Upper lobe of right lung (tissue), 1 donor: Measurements from ENCODE around the gene VSTM2B. TPM values are rescaled to one million over a fixed set of nuclear protein-coding genes. Genes with fewer than 3 reads are reported as not detected.

ENCODE experiments used
- ATAC-seq: fragments of 200-7000 bp; cut with Tn5 transposase; one replicate; pipeline ENCODE4 v1.9.1; 2020; ENCODE audit warnings: mild to moderate bottlenecking, moderate library complexity
- DNase-seq: peaks from one replicate; pipeline ENCODE4 v3.0.0-alpha.2; 2020
- H3K27ac ChIP-seq: fragments of 200-600 bp; one replicate; pipeline ENCODE4 v1.8.0; 2022
- H3K27me3 ChIP-seq: fragments of 200-600 bp; one replicate; pipeline ENCODE4 v1.8.0; 2022; ENCODE audit warnings: mild to moderate bottlenecking
- H3K36me3 ChIP-seq: fragments of 200-600 bp; one replicate; pipeline ENCODE4 v1.8.0; 2022
- H3K4me1 ChIP-seq: fragments of 200-600 bp; one replicate; pipeline ENCODE4 v1.8.0; 2022
- H3K4me3 ChIP-seq: fragments of 200-600 bp; one replicate; pipeline ENCODE4 v1.8.0; 2022; ENCODE audit warnings: mild to moderate bottlenecking
- H3K9me3 ChIP-seq: fragments of 200-600 bp; one replicate; pipeline ENCODE4 v1.8.0; 2022
- intact Hi-C: fragments of 100-400 bp; cut with DNase I; formaldehyde crosslinking; loops from one replicate; pipeline ENCODE4 v1.11.0; 2022
- total RNA-seq: library from RNA; stranded (reverse); fragmentation: NEBNext Ultra II Directional; extraction: Animal tissue kit (Norgen Biotek cat#: 25700); gene quantifications from one replicate; pipeline ENCODE4 v1.2.1, GENCODE V29; 2021
- TF ChIP-seq, protein P1 (sequence below): fragments of 200-600 bp; IDR thresholded peaks from one replicate; pipeline ENCODE4 v1.8.0; 2022; ENCODE audit warnings: antibody characterized with exemption
- donor health status: DM: no; HTN: yes; CAD: no; lungs with severe emphysema.

VSTM2B gene
- total RNA-seq, 1 donor from 2014 or later, result not detected

DNA sequence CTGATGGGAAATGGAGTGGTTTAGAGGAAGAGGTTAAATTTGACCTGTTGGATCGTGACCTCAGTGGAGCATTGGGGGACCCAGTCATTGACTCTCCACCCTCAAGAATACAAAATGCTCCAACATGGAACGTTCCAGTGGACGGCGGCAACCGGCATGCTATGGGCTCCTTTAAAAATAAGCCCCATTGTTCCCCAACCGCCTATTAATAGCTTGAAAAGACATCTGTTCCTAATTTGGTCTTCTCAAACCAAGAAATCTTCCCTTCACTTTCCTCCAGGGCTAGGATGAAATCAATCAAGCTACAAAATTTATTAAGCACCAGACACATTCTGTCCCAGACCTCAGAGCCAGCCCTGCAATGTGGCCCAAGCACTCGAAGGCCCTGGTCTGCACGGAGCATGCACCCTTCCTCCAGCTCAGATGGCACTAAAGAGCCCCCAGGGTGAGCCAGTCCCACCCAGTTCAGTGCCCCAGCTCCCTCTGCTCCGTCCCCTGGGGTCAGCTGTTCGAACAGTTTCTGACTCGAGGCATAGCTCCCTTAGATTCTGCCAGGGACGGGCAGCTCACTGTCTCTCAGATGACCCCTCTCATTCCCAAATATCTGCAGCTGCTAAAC is 22.5 kb upstream of the VSTM2B start:
- no peak for ATAC-seq
- Histone ChIP-seq H3K4me1 (no peaks in the 10 kb centered on the region), H3K9me3 (no peaks in the 10 kb centered on the region), H3K4me3 (no peak overlapping the region), H3K27me3 (peaks cover 3% of the 10 kb centered on the region), H3K36me3 (no peaks in the 10 kb centered on the region), H3K27ac (no peak overlapping the region)
- TF ChIP-seq, protein P1, sequence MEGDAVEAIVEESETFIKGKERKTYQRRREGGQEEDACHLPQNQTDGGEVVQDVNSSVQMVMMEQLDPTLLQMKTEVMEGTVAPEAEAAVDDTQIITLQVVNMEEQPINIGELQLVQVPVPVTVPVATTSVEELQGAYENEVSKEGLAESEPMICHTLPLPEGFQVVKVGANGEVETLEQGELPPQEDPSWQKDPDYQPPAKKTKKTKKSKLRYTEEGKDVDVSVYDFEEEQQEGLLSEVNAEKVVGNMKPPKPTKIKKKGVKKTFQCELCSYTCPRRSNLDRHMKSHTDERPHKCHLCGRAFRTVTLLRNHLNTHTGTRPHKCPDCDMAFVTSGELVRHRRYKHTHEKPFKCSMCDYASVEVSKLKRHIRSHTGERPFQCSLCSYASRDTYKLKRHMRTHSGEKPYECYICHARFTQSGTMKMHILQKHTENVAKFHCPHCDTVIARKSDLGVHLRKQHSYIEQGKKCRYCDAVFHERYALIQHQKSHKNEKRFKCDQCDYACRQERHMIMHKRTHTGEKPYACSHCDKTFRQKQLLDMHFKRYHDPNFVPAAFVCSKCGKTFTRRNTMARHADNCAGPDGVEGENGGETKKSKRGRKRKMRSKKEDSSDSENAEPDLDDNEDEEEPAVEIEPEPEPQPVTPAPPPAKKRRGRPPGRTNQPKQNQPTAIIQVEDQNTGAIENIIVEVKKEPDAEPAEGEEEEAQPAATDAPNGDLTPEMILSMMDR, result no peak
- DNase-seq, result no peak
- intact Hi-C loops, result no loop called here

DNA sequence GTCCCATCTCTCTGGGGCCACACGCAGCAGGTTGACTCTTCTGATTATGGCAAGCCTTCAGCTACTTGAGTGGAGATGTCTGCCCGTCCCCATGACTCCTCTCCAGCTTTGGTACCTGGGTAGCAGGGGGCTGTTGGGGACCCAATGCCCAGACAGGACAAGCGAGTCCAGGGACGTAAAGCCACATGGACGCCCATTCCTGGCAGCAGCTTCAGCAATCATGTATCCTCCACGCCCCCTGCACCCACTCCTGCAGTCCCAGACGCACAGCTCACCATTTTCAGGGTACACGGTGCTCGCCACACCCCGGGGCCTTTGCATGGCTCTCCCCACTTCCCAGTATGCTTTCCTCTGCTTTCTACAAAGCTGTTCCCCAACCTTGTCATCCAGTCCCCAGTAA is 22.0 kb upstream of the VSTM2B start:
- Histone ChIP-seq H3K36me3 (no peaks in the 10 kb centered on the region), H3K27ac (no peak overlapping the region), H3K9me3 (no peaks in the 10 kb centered on the region), H3K4me3 (no peak overlapping the region), H3K4me1 (no peaks in the 10 kb centered on the region), H3K27me3 (no peaks in the 10 kb centered on the region)
- TF ChIP-seq, protein P1, result no peak
- ATAC-seq (no peak), DNase-seq (no peak)
- intact Hi-C loops, result no loop called here

DNA sequence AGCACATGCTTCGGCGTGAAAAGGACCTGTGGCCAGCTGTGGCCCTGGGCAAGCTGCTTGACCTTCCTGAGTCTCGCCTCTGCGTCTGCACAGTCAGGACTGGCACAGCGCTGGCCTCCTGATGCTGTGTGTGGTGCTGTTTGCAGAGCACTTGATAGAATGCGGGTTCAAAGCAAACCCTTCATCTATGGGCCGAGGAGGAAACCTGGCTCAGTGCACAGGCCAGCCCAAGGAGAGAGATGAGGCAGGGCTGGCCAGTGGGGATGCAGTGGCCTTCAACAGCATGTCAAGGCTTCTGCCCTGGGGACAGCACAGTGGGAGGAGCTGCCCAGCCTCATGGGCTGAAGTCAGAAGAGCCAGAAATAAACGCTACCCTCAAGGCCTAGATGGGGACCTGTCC is 21.3 kb upstream of the VSTM2B start:
- Histone ChIP-seq H3K4me3 (no peak overlapping the region), H3K9me3 (no peaks in the 10 kb centered on the region), H3K27ac (no peak overlapping the region), H3K27me3 (no peaks in the 10 kb centered on the region), H3K36me3 (no peaks in the 10 kb centered on the region), H3K4me1 (no peaks in the 10 kb centered on the region)
- ATAC-seq (no peak), DNase-seq (no peak)
- TF ChIP-seq, protein P1, result no peak
- intact Hi-C loops, result no loop called here

DNA sequence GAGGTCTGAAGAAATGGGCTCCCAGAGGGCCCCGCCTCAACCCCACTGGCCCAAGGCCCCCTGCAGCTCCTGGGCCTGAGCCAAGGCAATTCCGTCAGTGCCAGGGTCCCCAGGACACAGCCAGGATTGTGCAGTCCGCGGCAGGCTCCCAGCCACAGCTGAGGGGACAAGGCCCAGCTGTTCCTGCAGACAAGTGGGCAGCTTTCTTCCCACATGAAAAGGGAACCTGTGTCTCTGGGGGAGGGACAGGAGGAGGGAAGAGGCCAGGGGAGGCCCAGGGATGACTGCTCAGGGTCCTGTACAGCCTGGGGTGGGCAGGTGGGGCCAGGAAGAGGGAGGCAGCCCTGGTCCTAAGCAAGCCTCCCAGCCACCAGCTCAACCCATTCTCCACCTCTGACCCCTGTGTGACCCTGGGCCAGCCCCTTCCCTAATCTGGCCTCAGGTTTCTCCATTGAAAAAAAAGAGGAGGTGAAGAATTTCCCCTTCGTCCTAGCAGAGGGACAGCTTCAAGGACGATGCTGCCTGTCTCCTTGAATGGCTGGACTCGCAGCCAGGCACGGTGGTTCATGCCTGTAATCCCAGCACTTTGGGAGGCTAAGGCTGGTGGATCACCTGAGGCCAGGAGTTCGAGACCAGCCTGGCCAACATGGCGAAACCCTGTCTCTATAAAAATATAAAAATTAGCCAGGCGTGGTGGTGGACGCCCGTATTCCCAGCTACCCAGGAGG is 20.5 kb upstream of the VSTM2B start:
- Histone ChIP-seq H3K27ac (no peak overlapping the region), H3K36me3 (no peaks in the 10 kb centered on the region), H3K4me3 (no peak overlapping the region), H3K27me3 (peaks cover 6% of the 10 kb centered on the region), H3K4me1 (no peaks in the 10 kb centered on the region), H3K9me3 (no peaks in the 10 kb centered on the region)
- ATAC-seq, result no peak
- TF ChIP-seq, protein P1, result no peak
- intact Hi-C loops, result no loop called here
- no peak for DNase-seq

DNA sequence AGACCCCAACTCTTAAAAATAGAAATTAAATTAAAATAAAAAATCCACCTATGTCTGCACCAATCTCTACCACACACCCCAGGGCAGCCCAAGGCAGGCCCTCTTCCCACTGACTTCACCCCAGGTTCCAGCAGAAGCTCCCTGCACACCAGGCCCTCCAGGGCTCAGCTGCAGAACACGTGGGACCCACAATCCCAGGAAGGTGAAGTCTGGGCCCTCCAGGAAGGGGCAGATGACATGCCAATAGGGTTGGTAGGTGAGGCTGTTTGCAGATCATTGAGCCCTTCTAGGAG is 19.2 kb upstream of the VSTM2B start:
- no peak for ATAC-seq
- no peak for DNase-seq
- Histone ChIP-seq H3K27me3 (peaks cover 15% of the 10 kb centered on the region), H3K27ac (no peak overlapping the region), H3K4me3 (no peak overlapping the region), H3K9me3 (no peaks in the 10 kb centered on the region), H3K36me3 (no peaks in the 10 kb centered on the region), H3K4me1 (no peaks in the 10 kb centered on the region)
- intact Hi-C loops, result no loop called here
- TF ChIP-seq, protein P1, result no peak
